Astrocyte (in vitro differentiated cells and primary cell): ENCODE data around the gene TWNK. TPM values are rescaled to one million over a fixed set of nuclear protein-coding genes. Genes with fewer than 3 reads are reported as not detected.

Experiments used
- DNase-seq: peaks from one replicate; pipeline ENCODE4 v3.0.0-alpha.2; 2010; ENCODE audit warnings: low read depth
- FAIRE-seq: peaks from 2 replicates; lab custom pipeline; 2011; peaks lifted over from hg19 to GRCh38; lab: Jason Lieb, UNC
- H2AFZ ChIP-seq: 2 replicates; pipeline ENCODE4 v1.6.0; 2012; ENCODE audit warnings: low read depth, low read length, inconsistent platforms
- H3K27ac ChIP-seq: 2 replicates; pipeline ENCODE4 v1.5.1; 2011; ENCODE audit warnings: low read depth, low read length, inconsistent platforms
- H3K27me3 ChIP-seq: 2 replicates; pipeline ENCODE4 v1.6.0; 2011; ENCODE audit warnings: low read length, inconsistent platforms; ENCODE audit not compliant: insufficient read depth
- H3K36me3 ChIP-seq: 2 replicates; pipeline ENCODE4 v1.5.1; 2011; ENCODE audit warnings: low read length, inconsistent platforms; ENCODE audit not compliant: insufficient read depth
- H3K4me1 ChIP-seq: 2 replicates; pipeline ENCODE4 v1.5.1; 2011; ENCODE audit warnings: low read length, inconsistent platforms; ENCODE audit not compliant: insufficient read depth
- H3K4me2 ChIP-seq: 2 replicates; pipeline ENCODE4 v1.6.0; 2012; ENCODE audit warnings: low read length, inconsistent platforms
- H3K4me3 ChIP-seq: 2 replicates; pipeline ENCODE4 v1.5.1; 2011; ENCODE audit warnings: low read depth, mild to moderate bottlenecking, low read length, inconsistent platforms; ENCODE audit not compliant: insufficient read depth
- H3K79me2 ChIP-seq: 2 replicates; pipeline ENCODE4 v1.6.0; 2012; ENCODE audit warnings: mild to moderate bottlenecking, low read length, inconsistent platforms; ENCODE audit not compliant: insufficient read depth
- H3K9ac ChIP-seq: 2 replicates; pipeline ENCODE4 v1.6.0; 2012; ENCODE audit warnings: mild to moderate bottlenecking, low read length, inconsistent platforms
- H3K9me3 ChIP-seq: 2 replicates; pipeline ENCODE4 v1.5.1; 2012; ENCODE audit warnings: low read depth, mild to moderate bottlenecking, low read length, inconsistent platforms; ENCODE audit not compliant: insufficient read depth
- H4K20me1 ChIP-seq: 2 replicates; pipeline ENCODE4 v1.6.0; 2012; ENCODE audit warnings: low read length, inconsistent platforms; ENCODE audit not compliant: insufficient read depth
- H3K27ac Mint-ChIP-seq: one replicate; pipeline ENCODE4 v1.8.0; 2021; ENCODE audit warnings: mild to moderate bottlenecking, mixed read lengths; ENCODE audit not compliant: unreplicated experiment
- H3K27me3 Mint-ChIP-seq: one replicate; pipeline ENCODE4 v1.8.0; 2021; ENCODE audit warnings: low read depth, mixed read lengths; ENCODE audit not compliant: unreplicated experiment
- H3K36me3 Mint-ChIP-seq: one replicate; pipeline ENCODE4 v1.8.0; 2021; ENCODE audit warnings: low read depth, mixed read lengths; ENCODE audit not compliant: unreplicated experiment
- H3K4me1 Mint-ChIP-seq: one replicate; pipeline ENCODE4 v1.8.0; 2021; ENCODE audit warnings: low read depth, mixed read lengths; ENCODE audit not compliant: unreplicated experiment
- H3K4me3 Mint-ChIP-seq: one replicate; pipeline ENCODE4 v1.8.0; 2021; ENCODE audit warnings: mild to moderate bottlenecking, moderate library complexity, mixed read lengths; ENCODE audit not compliant: unreplicated experiment
- H3K9me3 Mint-ChIP-seq: one replicate; pipeline ENCODE4 v1.8.0; 2021; ENCODE audit warnings: mild to moderate bottlenecking, mixed read lengths; ENCODE audit not compliant: unreplicated experiment
- CTCF ChIP-seq: IDR thresholded peaks from 2 replicates; pipeline ENCODE4 v1.5.1; 2011; ENCODE audit warnings: low read depth, mild to moderate bottlenecking, inconsistent platforms, low read length, moderate library complexity; ENCODE audit not compliant: insufficient read depth
- EZH2 ChIP-seq: IDR thresholded peaks from 2 replicates; pipeline ENCODE4 v1.6.1; 2012; ENCODE audit warnings: mild to moderate bottlenecking, low read length, inconsistent platforms; ENCODE audit not compliant: insufficient read depth
- total RNA-seq: library from RNA; stranded (reverse); gene quantifications from 2 replicates; pipeline ENCODE4 v1.2.1, GENCODE V29; 2021

TWNK gene
- total RNA-seq, 1 donor from 2014 or later: 12.9 TPM

DNA sequence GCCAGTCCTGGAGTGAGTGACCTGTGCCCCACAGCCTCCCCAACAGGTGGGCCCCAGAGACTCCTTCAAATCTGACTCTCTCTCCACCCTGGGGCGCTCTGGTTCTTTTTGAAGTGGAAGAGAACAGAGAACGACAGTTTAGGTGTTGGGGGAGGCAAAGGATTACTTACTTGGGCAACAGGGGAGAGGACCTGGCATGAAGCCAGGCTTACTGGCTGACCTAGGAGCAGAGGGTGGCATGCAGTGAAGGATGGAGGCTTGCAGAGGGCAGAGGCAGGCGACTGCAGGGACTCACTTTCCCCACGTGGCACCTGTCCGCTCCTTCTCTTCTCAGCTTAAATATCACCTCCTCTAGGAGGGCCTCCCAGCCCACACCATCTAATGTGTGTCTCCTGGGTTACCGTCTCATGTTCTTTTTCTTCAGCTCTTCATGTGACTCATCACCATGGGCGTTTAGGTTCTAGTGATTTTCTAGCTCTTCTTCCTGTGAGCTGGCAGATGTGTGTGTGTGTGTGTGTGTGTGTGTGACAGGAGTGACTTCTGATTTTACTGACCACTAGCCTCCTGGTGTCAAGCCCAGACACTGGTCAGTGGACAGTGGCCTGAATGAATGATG is 27.7 kb downstream of the TWNK start:
- Mint-ChIP-seq H3K4me1 (peaks cover 23% of the 10 kb centered on the region), H3K27ac (no peak overlapping the region), H3K36me3 (peaks cover 2% of the 10 kb centered on the region), H3K4me3 (no peak overlapping the region), H3K9me3 (no peaks in the 10 kb centered on the region), H3K27me3 (peaks cover 18% of the 10 kb centered on the region)
- no peak for TF ChIP-seq EZH2
- no peak for TF ChIP-seq CTCF
- peaks cover 43% of the 10 kb centered on the region for H3K4me1 ChIP-seq
- H2AFZ ChIP-seq: no peak overlapping the region
- H3K27ac ChIP-seq: no peak overlapping the region
- H3K9ac ChIP-seq: no peak overlapping the region
- H3K4me3 ChIP-seq: no peak overlapping the region
- H3K27me3 ChIP-seq: no peaks in the 10 kb centered on the region
- H3K9me3 ChIP-seq: no peaks in the 10 kb centered on the region
- peak; percentile 23 for FAIRE-seq
- H4K20me1 ChIP-seq: peaks cover 2% of the 10 kb centered on the region
- H3K36me3 ChIP-seq: no peaks in the 10 kb centered on the region
- peak; percentile 86 for DNase-seq
- peak overlapping the region; percentile 24 for H3K4me2 ChIP-seq
- no peaks in the 10 kb centered on the region for H3K79me2 ChIP-seq

DNA sequence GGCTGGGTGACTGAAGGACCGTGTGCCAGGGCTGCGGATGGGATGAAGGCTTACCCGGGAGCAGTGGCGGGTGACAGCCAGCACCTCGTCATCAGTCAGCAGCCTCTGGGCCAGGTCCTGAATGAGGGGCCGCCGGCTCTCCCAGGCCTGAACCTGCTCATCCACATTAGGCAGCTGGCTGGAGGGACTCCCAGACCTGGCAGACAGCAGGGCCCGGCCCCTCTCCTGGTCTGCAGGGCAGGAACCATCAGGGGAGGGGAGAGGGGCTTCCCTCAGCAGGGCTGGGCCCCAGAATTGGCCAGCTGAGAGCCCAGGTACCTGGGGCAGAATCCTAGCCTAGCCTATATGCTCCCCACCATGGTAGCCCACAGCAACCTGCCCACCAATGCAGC is 28.2 kb downstream of the TWNK start:
- Histone ChIP-seq H3K4me2 (peak overlapping the region; percentile 24), H3K4me3 (no peak overlapping the region), H3K36me3 (no peaks in the 10 kb centered on the region), H3K27ac (no peak overlapping the region), H3K4me1 (peaks cover 43% of the 10 kb centered on the region), H4K20me1 (peaks cover 2% of the 10 kb centered on the region), H3K9me3 (no peaks in the 10 kb centered on the region), H2AFZ (no peak overlapping the region), H3K79me2 (no peaks in the 10 kb centered on the region), H3K9ac (no peak overlapping the region), H3K27me3 (no peaks in the 10 kb centered on the region)
- FAIRE-seq (no peak), DNase-seq (no peak)
- H3K27ac Mint-ChIP-seq: no peak overlapping the region
- peaks cover 18% of the 10 kb centered on the region for H3K27me3 Mint-ChIP-seq
- no peaks in the 10 kb centered on the region for H3K9me3 Mint-ChIP-seq
- peaks cover 23% of the 10 kb centered on the region for H3K4me1 Mint-ChIP-seq
- H3K36me3 Mint-ChIP-seq: peaks cover 2% of the 10 kb centered on the region
- TF ChIP-seq CTCF (no peak), EZH2 (no peak)
- H3K4me3 Mint-ChIP-seq: no peak overlapping the region

DNA sequence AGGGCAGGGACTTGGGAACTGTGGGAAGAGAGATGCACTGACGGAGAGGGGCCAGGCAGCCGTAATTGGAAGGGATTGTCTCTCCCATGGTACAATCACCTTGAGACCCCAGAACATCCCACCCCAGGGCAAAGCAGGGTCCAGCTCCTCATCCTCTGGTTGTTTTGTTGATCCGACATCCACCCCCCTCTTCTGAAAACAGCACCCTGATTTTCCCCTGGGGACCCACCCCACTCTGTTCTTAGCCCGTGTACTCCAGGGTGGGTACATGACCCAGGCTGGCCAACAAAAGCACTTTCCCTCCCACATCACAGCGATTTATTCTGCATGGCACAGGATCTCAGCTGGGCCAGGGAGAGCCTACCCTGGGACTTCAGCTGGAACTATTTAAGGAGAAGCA is 29.5 kb downstream of the TWNK start:
- DNase-seq (no peak), FAIRE-seq (no peak)
- Mint-ChIP-seq H3K27me3 (peaks cover 26% of the 10 kb centered on the region), H3K27ac (peak overlapping the region; percentile 34), H3K36me3 (peaks cover 2% of the 10 kb centered on the region), H3K4me3 (no peak overlapping the region), H3K4me1 (peaks cover 23% of the 10 kb centered on the region), H3K9me3 (no peaks in the 10 kb centered on the region)
- H3K4me1 ChIP-seq: peaks cover 42% of the 10 kb centered on the region
- H3K4me3 ChIP-seq: no peak overlapping the region
- H3K27me3 ChIP-seq: no peaks in the 10 kb centered on the region
- peaks cover 2% of the 10 kb centered on the region for H4K20me1 ChIP-seq
- H3K9me3 ChIP-seq: no peaks in the 10 kb centered on the region
- no peak overlapping the region for H2AFZ ChIP-seq
- TF ChIP-seq EZH2: no peak
- no peak overlapping the region for H3K27ac ChIP-seq
- H3K36me3 ChIP-seq: no peaks in the 10 kb centered on the region
- H3K9ac ChIP-seq: no peak overlapping the region
- H3K4me2 ChIP-seq: no peak overlapping the region
- H3K79me2 ChIP-seq: no peaks in the 10 kb centered on the region
